Renal cortical epithelial cell (primary cell): ENCODE measurements around the gene KCNMA1. TPM values are rescaled to one million over a fixed set of nuclear protein-coding genes. Genes with fewer than 3 reads are reported as not detected.

Source experiments
- DNase-seq: peaks from one replicate; pipeline ENCODE4 v3.0.0-alpha.2; 2011; ENCODE audit warnings: low read depth
- total RNA-seq: library from RNA; depleted of rRNA; stranded (reverse); fragments of >200 nt; gene quantifications from 2 replicates; pipeline ENCODE4 v1.2.3, GENCODE V29; 2014

Gene KCNMA1
- total RNA-seq, 1 donor from 2014 or later = 12.9 TPM

- no peak for DNase-seq
These were observed 80.5 kb downstream of the KCNMA1 start for GRCh38 chr10:77556990-77557601.

- peak; percentile 28 for DNase-seq
These were observed 81.9 kb downstream of the KCNMA1 start for GRCh38 chr10:77555591-77556212.

- no peak for DNase-seq
These were observed 82.6 kb downstream of the KCNMA1 start for GRCh38 chr10:77554996-77555397.

- DNase-seq = peak; percentile 71
These were observed 83.6 kb downstream of the KCNMA1 start for GRCh38 chr10:77553966-77554365.

GRCh38 chr10:77553311-77553710 lies 84.3 kb downstream of the KCNMA1 start:
- DNase-seq = no peak

- no peak for DNase-seq
These were observed 85.4 kb downstream of the KCNMA1 start for GRCh38 chr10:77552252-77552651.

GRCh38 chr10:77550378-77550777 lies 87.2 kb downstream of the KCNMA1 start:
- no peak for DNase-seq

- peak; percentile 55 for DNase-seq
These were observed 88.9 kb downstream of the KCNMA1 start for GRCh38 chr10:77548671-77549070.

GRCh38 chr10:77548157-77548556 lies 89.5 kb downstream of the KCNMA1 start:
- no peak for DNase-seq

- DNase-seq = no peak
These were observed 90.1 kb downstream of the KCNMA1 start for GRCh38 chr10:77547307-77548050.

- no peak for DNase-seq
These were observed 91.6 kb downstream of the KCNMA1 start for GRCh38 chr10:77546042-77546441.

GRCh38 chr10:77545585-77545984 lies 92.0 kb downstream of the KCNMA1 start:
- DNase-seq = no peak

- DNase-seq = no peak
These were observed 93.0 kb downstream of the KCNMA1 start for GRCh38 chr10:77544617-77545016.

- no peak for DNase-seq
These were observed 94.8 kb downstream of the KCNMA1 start for GRCh38 chr10:77542710-77543259.

- no peak for DNase-seq
These were observed 95.7 kb downstream of the KCNMA1 start for GRCh38 chr10:77541944-77542343.

GRCh38 chr10:77541247-77541646 lies 96.4 kb downstream of the KCNMA1 start:
- no peak for DNase-seq

GRCh38 chr10:77539147-77539935 lies 98.3 kb downstream of the KCNMA1 start:
- no peak for DNase-seq

GRCh38 chr10:77537720-77538373 lies 99.8 kb downstream of the KCNMA1 start:
- DNase-seq = no peak

- DNase-seq = no peak
These were observed 100.5 kb downstream of the KCNMA1 start for GRCh38 chr10:77537071-77537470.

- no peak for DNase-seq
These were observed 103.7 kb downstream of the KCNMA1 start for GRCh38 chr10:77533887-77534278.

GRCh38 chr10:77533146-77533886 lies 104.3 kb downstream of the KCNMA1 start:
- DNase-seq = peak; percentile 88
